Hematopoietic multipotent progenitor cell treated with erythropoietin and hydrocortisone succinate and interleukin-3 and kit ligand, for 8 days (in vitro differentiated cells): Measurements from ENCODE around the gene CYTH1.

Experiments used
- DNase-seq: peaks from one replicate; pipeline ENCODE4 v3.0.0-alpha.2; 2015

The CYTH1 gene

GRCh38 chr17:78642707-78643106 is 139.4 kb downstream of the CYTH1 start:
- DNase-seq: no peak

GRCh38 chr17:78641666-78642065 is 140.4 kb downstream of the CYTH1 start:
- DNase-seq: no peak

GRCh38 chr17:78641243-78641642 is 140.8 kb downstream of the CYTH1 start:
- DNase-seq: no peak

- DNase-seq: no peak
Measured at GRCh38 chr17:78640700-78641099, 141.4 kb downstream of the CYTH1 start.

GRCh38 chr17:78637643-78638420 is 144.2 kb downstream of the CYTH1 start:
- no peak for DNase-seq

- no peak for DNase-seq
Measured at GRCh38 chr17:78637146-78637545, 144.9 kb downstream of the CYTH1 start.

GRCh38 chr17:78634154-78634553 is 147.9 kb downstream of the CYTH1 start:
- no peak for DNase-seq

- no peak for DNase-seq
Measured at GRCh38 chr17:78629436-78629995, 152.6 kb downstream of the CYTH1 start.

- no peak for DNase-seq
Measured at GRCh38 chr17:78628547-78629435, 153.3 kb downstream of the CYTH1 start.

GRCh38 chr17:78624324-78625151 is 157.5 kb downstream of the CYTH1 start:
- no peak for DNase-seq
